IPS DF 6.9 (cell line): ENCODE results near the gene TUBA3E.
"Not testable (repeated sequence)": the region's sequence is repeated elsewhere in the genome, so short reads cannot be mapped to it uniquely, and the experiment has no call there.

ENCODE experiments used
- DNase-seq: peaks from one replicate; pipeline ENCODE4 v3.0.0-alpha.2; 2013; ENCODE audit warnings: low read depth, low spot score
- H3K27ac ChIP-seq: one replicate; pipeline ENCODE4 v1.5.1; 2013; ENCODE audit warnings: low read length, control low read depth
- H3K27me3 ChIP-seq: 2 replicates; pipeline ENCODE4 v1.6.1; 2013; ENCODE audit warnings: mild to moderate bottlenecking, low read length; ENCODE audit not compliant: control insufficient read depth, insufficient read depth
- H3K36me3 ChIP-seq: 2 replicates; pipeline ENCODE4 v1.6.1; 2013; ENCODE audit warnings: low read length; ENCODE audit not compliant: control insufficient read depth, insufficient read depth
- H3K4me1 ChIP-seq: 2 replicates; pipeline ENCODE4 v1.6.1; 2013; ENCODE audit warnings: low read length; ENCODE audit not compliant: control insufficient read depth, insufficient read depth
- H3K4me3 ChIP-seq: 2 replicates; pipeline ENCODE4 v1.5.1; 2013; ENCODE audit warnings: mild to moderate bottlenecking, low read length
- H3K9me3 ChIP-seq: 2 replicates; pipeline ENCODE4 v1.6.1; 2013; ENCODE audit warnings: low read length, inconsistent platforms; ENCODE audit not compliant: control insufficient read depth, insufficient read depth
- WGBS: extraction: QIAGEN DNeasy Blood & Tissue Kit; methylation state at CpG from one replicate; pipeline ENCODE4 v1.1.7; 2013; ENCODE audit warnings: mixed read lengths, missing lambda C conversion rate; ENCODE audit not compliant: insufficient read length, insufficient coverage; 5-methylcytosine and 5-hydroxymethylcytosine counted together

The TUBA3E gene

GRCh38 chr2:130198343-130198742 is at the start of gene TUBA3E:
TUBA3E (minus strand) TSS chr2:130198439; CDS start chr2:130198360, 79 bp downstream.
- no peaks in the 10 kb centered on the region for H3K9me3 ChIP-seq
- H3K4me3 ChIP-seq = no peak within 1 kb of the TSS
- H3K36me3 ChIP-seq = no peaks in the 10 kb centered on the region
- no peak within 1 kb of the TSS for H3K27ac ChIP-seq
- no peaks in the 10 kb centered on the region for H3K4me1 ChIP-seq
- no peaks in the 10 kb centered on the region for H3K27me3 ChIP-seq
- no peak for DNase-seq
- WGBS = no CpG with 5 or more reads among the region's 26 CpGs

DNA sequence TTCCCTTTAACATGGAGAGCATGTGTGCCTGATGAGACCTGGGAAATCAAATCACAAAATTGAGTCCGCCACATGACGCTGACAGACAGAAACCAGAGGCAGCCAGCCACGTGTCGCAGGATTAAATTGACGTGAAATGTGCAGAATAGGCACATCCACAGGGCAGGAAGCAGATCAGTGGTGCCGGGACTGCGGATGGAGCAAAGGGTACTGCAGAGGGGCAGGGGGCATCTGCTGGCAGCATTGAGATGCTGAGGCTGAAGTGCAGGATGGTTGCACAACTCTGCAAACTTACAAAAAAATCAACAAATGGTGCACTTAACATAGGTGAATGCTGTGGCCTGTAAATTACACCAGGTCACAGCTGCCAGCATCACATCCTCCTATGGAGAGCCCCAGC is 48.2 kb upstream of the TUBA3E start:
- Histone ChIP-seq H3K4me3 (no peak overlapping the region), H3K27ac (no peak overlapping the region), H3K36me3 (no peaks in the 10 kb centered on the region), H3K27me3 (no peaks in the 10 kb centered on the region), H3K4me1 (no peaks in the 10 kb centered on the region), H3K9me3 (no peaks in the 10 kb centered on the region)
- DNase-seq = no peak
- WGBS = no CpG with 5 or more reads among the region's 7 CpGs

- no peak overlapping the region for H3K4me3 ChIP-seq
- no peaks in the 10 kb centered on the region for H3K9me3 ChIP-seq
- no peaks in the 10 kb centered on the region for H3K36me3 ChIP-seq
- no peaks in the 10 kb centered on the region for H3K27me3 ChIP-seq
- no CpG with 5 or more reads among the region's 3 CpGs for WGBS
- H3K27ac ChIP-seq = no peak overlapping the region
- no peaks in the 10 kb centered on the region for H3K4me1 ChIP-seq
- DNase-seq = no peak
Measured at GRCh38 chr2:130245976-130246375, 47.7 kb upstream of the TUBA3E start.

GRCh38 chr2:130243359-130243758 is 45.1 kb upstream of the TUBA3E start:
- Histone ChIP-seq H3K36me3 (no peaks in the 10 kb centered on the region), H3K4me1 (no peaks in the 10 kb centered on the region), H3K27me3 (no peaks in the 10 kb centered on the region), H3K4me3 (no peak overlapping the region), H3K9me3 (no peaks in the 10 kb centered on the region), H3K27ac (no peak overlapping the region)
- WGBS = no CpG with 5 or more reads among the region's 2 CpGs
- no peak for DNase-seq

DNA sequence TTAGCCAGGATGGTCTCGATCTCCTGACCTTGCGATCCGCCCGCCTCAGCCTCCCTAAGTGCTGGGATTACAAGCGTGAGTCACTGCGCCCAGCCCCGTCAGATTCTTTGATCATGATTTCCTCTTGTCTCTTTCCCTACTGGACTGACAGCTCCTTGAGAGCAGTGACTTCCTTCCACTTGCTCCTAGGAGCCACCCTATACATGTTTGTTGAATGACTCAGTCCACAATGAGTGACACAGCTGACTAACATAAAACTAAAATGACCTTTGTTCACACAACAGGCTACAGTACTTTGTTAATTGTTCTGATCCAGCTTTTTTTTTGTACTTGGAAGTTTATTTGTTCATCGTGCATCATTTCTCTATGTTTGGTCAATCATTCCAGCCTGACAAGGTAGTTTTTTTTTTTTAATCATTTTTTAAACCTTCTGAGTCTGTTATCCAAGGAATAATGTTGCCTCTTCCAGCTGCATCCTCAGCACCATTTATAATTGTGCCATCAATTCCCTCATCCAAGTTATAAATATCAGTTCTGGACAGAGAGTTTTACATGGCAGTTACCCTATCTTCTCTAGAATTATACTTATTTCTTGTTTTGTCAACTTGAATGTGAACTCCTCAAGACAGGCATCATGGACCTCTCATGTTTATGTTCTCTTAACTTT is 42.9 kb upstream of the TUBA3E start:
- Histone ChIP-seq H3K27me3 (no peaks in the 10 kb centered on the region), H3K27ac (no peak overlapping the region), H3K9me3 (no peaks in the 10 kb centered on the region), H3K4me1 (no peaks in the 10 kb centered on the region), H3K36me3 (no peaks in the 10 kb centered on the region), H3K4me3 (no peak overlapping the region)
- DNase-seq = no peak
- WGBS = no CpG with 5 or more reads among the region's 8 CpGs

DNA sequence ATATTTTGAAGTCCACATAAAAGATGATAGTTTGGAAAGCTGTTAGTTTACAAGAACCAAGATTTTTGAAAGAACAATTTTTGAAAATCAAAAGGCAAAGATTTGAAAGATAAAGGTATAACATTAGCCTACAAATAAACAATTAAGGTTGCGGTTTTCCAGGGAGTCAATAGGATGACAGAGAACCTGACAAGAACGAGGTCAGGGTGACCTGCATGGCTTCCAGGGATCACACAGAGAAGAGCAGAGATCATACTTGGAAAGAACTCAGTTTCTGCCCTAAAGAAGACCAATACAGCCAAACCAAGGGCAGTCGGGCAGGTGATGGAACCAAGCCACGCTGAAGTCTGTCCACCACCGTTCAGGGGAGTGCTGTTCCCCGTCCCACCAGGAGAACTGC is 41.3 kb upstream of the TUBA3E start:
- not testable (repeated sequence) for DNase-seq, H3K9me3 ChIP-seq, H3K4me1 ChIP-seq, H3K36me3 ChIP-seq, H3K4me3 ChIP-seq, H3K27ac ChIP-seq, H3K27me3 ChIP-seq
- no CpG with 5 or more reads among the region's 6 CpGs for WGBS

DNA sequence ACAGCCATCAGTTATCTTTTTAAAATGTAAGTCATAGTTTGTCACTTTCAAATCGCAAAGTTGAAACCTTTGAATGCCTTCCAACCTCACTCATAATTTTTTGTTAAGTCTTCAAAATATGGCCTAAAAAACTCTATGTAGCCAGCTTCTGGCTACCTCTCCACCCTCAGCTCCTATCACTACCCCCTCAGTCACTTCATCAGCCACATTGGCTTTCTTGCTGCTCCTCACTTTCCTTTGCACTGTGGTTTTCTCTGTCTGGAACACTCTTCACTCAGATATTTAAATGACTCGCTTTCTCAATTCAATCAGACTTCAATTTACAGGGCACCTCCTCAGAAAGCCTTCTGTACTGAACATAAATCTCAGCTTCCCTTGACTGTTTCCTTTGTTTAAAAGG is 34.8 kb upstream of the TUBA3E start:
- WGBS = no CpG with 5 or more reads among the region's 2 CpGs
- not testable (repeated sequence) for H3K4me1 ChIP-seq, H3K27ac ChIP-seq, H3K27me3 ChIP-seq, H3K4me3 ChIP-seq, H3K9me3 ChIP-seq, DNase-seq, H3K36me3 ChIP-seq

- Histone ChIP-seq H3K4me3 (no peak overlapping the region), H3K4me1 (no peaks in the 10 kb centered on the region), H3K36me3 (no peaks in the 10 kb centered on the region), H3K9me3 (no peaks in the 10 kb centered on the region), H3K27me3 (no peaks in the 10 kb centered on the region), H3K27ac (no peak overlapping the region)
- DNase-seq = no peak
- no CpG with 5 or more reads among the region's 12 CpGs for WGBS
Measured at GRCh38 chr2:130231656-130232055, 33.4 kb upstream of the TUBA3E start.

- not testable (repeated sequence) for H3K27me3 ChIP-seq, H3K27ac ChIP-seq, H3K4me3 ChIP-seq, DNase-seq, H3K36me3 ChIP-seq, H3K9me3 ChIP-seq, H3K4me1 ChIP-seq
- no CpG with 5 or more reads among the region's 15 CpGs for WGBS
Measured at GRCh38 chr2:130230907-130231306, 32.7 kb upstream of the TUBA3E start.

DNA sequence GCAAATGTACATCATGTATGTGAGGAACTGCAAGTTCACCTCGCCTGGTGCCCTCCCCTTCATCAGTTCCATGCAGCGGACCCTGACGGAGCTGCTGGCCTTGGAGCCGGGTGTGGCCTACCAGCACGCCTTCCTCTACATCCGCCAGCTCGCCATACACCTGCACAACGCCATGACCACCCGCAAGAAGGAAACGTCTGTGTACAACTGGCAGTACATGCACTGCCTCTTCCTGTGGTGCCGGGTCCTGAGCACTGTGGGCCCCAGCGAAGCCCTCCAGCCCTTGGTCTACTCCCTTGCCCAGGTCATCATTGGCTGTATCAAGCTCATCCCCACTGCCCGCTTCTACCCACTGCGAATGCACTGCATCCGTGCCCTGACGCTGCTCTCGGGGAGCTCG is 32.1 kb upstream of the TUBA3E start:
- H3K27ac ChIP-seq, H3K27me3 ChIP-seq, H3K4me1 ChIP-seq, DNase-seq, H3K4me3 ChIP-seq, H3K36me3 ChIP-seq, H3K9me3 ChIP-seq: not testable (repeated sequence)
- WGBS = no CpG with 5 or more reads among the region's 18 CpGs

DNA sequence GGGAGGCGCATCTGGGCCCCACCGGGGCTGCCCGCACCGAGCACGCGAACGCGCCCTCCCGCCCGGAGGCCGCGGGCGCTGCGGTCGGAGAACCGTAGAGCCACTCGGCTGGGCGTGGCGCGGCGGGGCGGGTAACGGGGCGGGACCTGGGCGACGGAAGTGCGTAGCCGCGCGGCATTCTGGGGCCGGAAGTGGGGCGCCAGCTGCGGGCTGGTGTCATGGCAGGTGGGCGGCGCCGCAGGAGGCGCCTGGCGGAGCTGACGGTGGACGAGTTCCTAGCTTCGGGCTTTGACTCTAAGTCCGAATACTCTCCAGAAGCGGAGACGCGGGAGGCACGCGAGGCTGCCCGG is 30.9 kb upstream of the TUBA3E start:
- H3K27me3 ChIP-seq, H3K36me3 ChIP-seq, H3K4me1 ChIP-seq, DNase-seq, H3K27ac ChIP-seq, H3K9me3 ChIP-seq, H3K4me3 ChIP-seq: not testable (repeated sequence)
- no CpG with 5 or more reads among the region's 48 CpGs for WGBS
